RWPE2 (cell line): ENCODE results near the gene PRCC.

Source experiments
- ATAC-seq: fragments of 200-7000 bp; cut with Tn5 transposase; 3 replicates; pipeline ENCODE4 v1.9.1; 2021; ENCODE audit warnings: low read depth
- DNase-seq: peaks from one replicate; pipeline ENCODE4 v3.0.0-alpha.2; 2020; ENCODE audit warnings: low spot score
- H3K27ac ChIP-seq: fragments of 450-650 bp; 2 replicates; pipeline ENCODE4 v1.5.1; 2017; ENCODE audit warnings: mild to moderate bottlenecking; ENCODE audit not compliant: poor library complexity, severe bottlenecking
- H3K27me3 ChIP-seq: fragments of 250-450 bp; sonication (Bioruptor Pico); 2 replicates; pipeline ENCODE4 v1.5.1; 2021; ENCODE audit warnings: mild to moderate bottlenecking, moderate library complexity; ENCODE audit not compliant: insufficient read depth, poor library complexity, severe bottlenecking
- H3K36me3 ChIP-seq: fragments of 250-450 bp; sonication (Bioruptor Pico); 2 replicates; pipeline ENCODE4 v1.5.1; 2020; ENCODE audit warnings: low read depth, mild to moderate bottlenecking, moderate library complexity
- H3K4me1 ChIP-seq: fragments of 250-450 bp; sonication (Bioruptor Pico); 2 replicates; pipeline ENCODE4 v1.5.1; 2021; ENCODE audit warnings: mild to moderate bottlenecking, moderate library complexity; ENCODE audit not compliant: insufficient read depth, poor library complexity, severe bottlenecking
- H3K4me3 ChIP-seq: fragments of 250-450 bp; sonication (Bioruptor Pico); 2 replicates; pipeline ENCODE4 v1.5.1; 2021; ENCODE audit warnings: mild to moderate bottlenecking, moderate library complexity; ENCODE audit not compliant: severe bottlenecking
- H3K9me3 ChIP-seq: fragments of 250-450 bp; sonication (Bioruptor Pico); 2 replicates; pipeline ENCODE4 v1.5.1; 2021; ENCODE audit warnings: mild to moderate bottlenecking, moderate library complexity; ENCODE audit not compliant: severe bottlenecking
- CTCF ChIP-seq: fragments of 450-650 bp; IDR thresholded peaks from one replicate; pipeline ENCODE4 v1.5.1; 2017; ENCODE audit warnings: mild to moderate bottlenecking, moderate library complexity; ENCODE audit not compliant: poor library complexity, severe bottlenecking

PRCC gene

GRCh38 chr1:156848461-156849150, 81.3 kb downstream of the PRCC start:
- no peaks in the 10 kb centered on the region for H3K4me1 ChIP-seq
- no peaks in the 10 kb centered on the region for H3K36me3 ChIP-seq
- ATAC-seq (peak; percentile 60), DNase-seq (no peak)
- no peak overlapping the region for H3K4me3 ChIP-seq
- H3K27me3 ChIP-seq: no peaks in the 10 kb centered on the region
- no peaks in the 10 kb centered on the region for H3K9me3 ChIP-seq
- no peak for TF ChIP-seq CTCF
- no peak overlapping the region for H3K27ac ChIP-seq

GRCh38 chr1:156849151-156849496, 81.8 kb downstream of the PRCC start:
- Histone ChIP-seq H3K4me1 (no peaks in the 10 kb centered on the region), H3K36me3 (no peaks in the 10 kb centered on the region), H3K27ac (no peak overlapping the region), H3K9me3 (no peaks in the 10 kb centered on the region), H3K27me3 (no peaks in the 10 kb centered on the region), H3K4me3 (no peak overlapping the region)
- ATAC-seq (no peak), DNase-seq (no peak)
- TF ChIP-seq CTCF: no peak
